NCI-H2107 treated with DMSO at 0.1 percent for 48 hours (cell line): Measurements from ENCODE around the gene SLC8A1.

Experiments used
- DNase-seq: peaks from one replicate; lab custom pipeline; 2025; ENCODE audit not compliant: unreplicated experiment; lab: John Stamatoyannopoulos, UW

SLC8A1 gene

GRCh38 chr2:40202798-40203400, 249.0 kb downstream of the SLC8A1 start:
- DNase-seq, result no peak

- no peak for DNase-seq
Observed at GRCh38 chr2:40201425-40201824, 250.5 kb downstream of the SLC8A1 start.

- no peak for DNase-seq
Observed at GRCh38 chr2:40200366-40200915, 251.4 kb downstream of the SLC8A1 start.

- no peak for DNase-seq
Observed at GRCh38 chr2:40199771-40200170, 252.1 kb downstream of the SLC8A1 start.

GRCh38 chr2:40197121-40197520, 254.8 kb downstream of the SLC8A1 start:
- DNase-seq, result no peak

- DNase-seq, result no peak
Observed at GRCh38 chr2:40193670-40194026, 258.2 kb downstream of the SLC8A1 start.

- DNase-seq, result no peak
Observed at GRCh38 chr2:40192864-40193669, 258.8 kb downstream of the SLC8A1 start.

GRCh38 chr2:40190457-40190856, 261.4 kb downstream of the SLC8A1 start:
- no peak for DNase-seq

- no peak for DNase-seq
Observed at GRCh38 chr2:40189881-40190280, 262.0 kb downstream of the SLC8A1 start.

GRCh38 chr2:40187054-40187453, 264.8 kb downstream of the SLC8A1 start:
- DNase-seq, result no peak

GRCh38 chr2:40184551-40184950, 267.3 kb downstream of the SLC8A1 start:
- DNase-seq, result no peak

GRCh38 chr2:40181855-40182254, 270.0 kb downstream of the SLC8A1 start:
- no peak for DNase-seq

GRCh38 chr2:40179801-40180200, 272.1 kb downstream of the SLC8A1 start:
- DNase-seq, result no peak

GRCh38 chr2:40178971-40179370, 272.9 kb downstream of the SLC8A1 start:
- no peak for DNase-seq

- DNase-seq, result no peak
Observed at GRCh38 chr2:40178171-40178778, 273.6 kb downstream of the SLC8A1 start.

GRCh38 chr2:40177366-40177765, 274.5 kb downstream of the SLC8A1 start:
- DNase-seq, result no peak

GRCh38 chr2:40173276-40173675, 278.6 kb downstream of the SLC8A1 start:
- DNase-seq, result no peak

- DNase-seq, result no peak
Observed at GRCh38 chr2:40169856-40170255, 282.0 kb downstream of the SLC8A1 start.

GRCh38 chr2:40169430-40169829, 282.5 kb downstream of the SLC8A1 start:
- DNase-seq, result no peak

- no peak for DNase-seq
Observed at GRCh38 chr2:40168546-40168945, 283.3 kb downstream of the SLC8A1 start.

- DNase-seq, result no peak
Observed at GRCh38 chr2:40168032-40168431, 283.9 kb downstream of the SLC8A1 start.

- no peak for DNase-seq
Observed at GRCh38 chr2:40166006-40166405, 285.9 kb downstream of the SLC8A1 start.
